ENCODE data around the gene MEIS1. TPM values are rescaled to one million over a fixed set of nuclear protein-coding genes. Genes with fewer than 3 reads are reported as not detected.

MEIS1 gene
- total RNA-seq, 6 experiments from 2014 or later, result 3.1 to 8.8 (median 4.2) TPM

DNA sequence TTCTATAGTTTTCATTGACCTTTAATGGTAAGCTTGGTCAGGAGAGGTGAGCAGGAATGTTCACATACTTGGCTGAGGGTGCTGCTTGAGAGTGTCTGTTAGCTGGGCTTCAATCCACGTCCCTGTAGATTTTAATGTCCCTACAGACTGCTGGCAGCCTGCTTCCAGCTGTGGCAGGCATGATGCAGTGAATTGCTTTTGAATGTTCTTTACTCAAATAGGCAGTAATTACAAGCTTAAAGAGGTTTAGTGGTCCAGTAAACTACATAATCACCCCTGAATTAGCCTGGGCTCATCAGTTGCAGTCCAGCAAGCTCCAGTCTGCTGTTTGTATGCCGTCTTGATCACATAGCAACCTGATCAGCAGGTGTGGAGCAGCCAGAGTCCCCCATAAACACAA is 102.1 kb downstream of the MEIS1 start:
- H3K4me3 ChIP-seq, result no peak overlapping the region
- DNase-seq, result no peak
- no peak for TF ChIP-seq POLR2A (IDR thresholded peaks at IDR 0.05)
- intact Hi-C loops (cut with DNase I), result no loop called here
- no peak overlapping the region for H3K27ac ChIP-seq
- no peaks in the 10 kb centered on the region for H3K9me3 ChIP-seq
- ATAC-seq, result no peak
- no peaks in the 10 kb centered on the region for H3K4me1 ChIP-seq
- no peaks in the 10 kb centered on the region for H3K36me3 ChIP-seq
- no peaks in the 10 kb centered on the region for H3K27me3 ChIP-seq
- WGBS (ENCODE audit: insufficient coverage, low coverage, low lambda C conversion rate, missing lambda C conversion rate), result 69% methylated on average over 2 of the region's 2 CpGs

DNA sequence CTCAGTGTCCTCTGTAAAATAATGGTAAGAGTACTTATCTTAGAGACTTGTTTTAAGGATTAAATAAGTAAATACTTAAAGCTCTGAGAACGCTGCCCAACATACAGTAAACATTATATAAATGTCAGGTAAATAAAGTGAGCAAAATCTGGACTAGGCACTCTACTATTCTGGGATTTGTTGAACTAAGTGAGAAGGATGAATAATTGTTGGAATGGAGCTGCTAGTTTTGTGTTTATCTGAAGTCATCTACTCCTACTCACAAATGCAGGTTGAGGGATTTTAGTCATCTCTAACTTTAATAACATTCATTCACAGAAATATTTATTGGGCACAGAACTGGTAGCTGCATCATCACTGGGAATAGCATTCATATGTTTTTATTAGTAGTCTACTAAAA is 103.4 kb downstream of the MEIS1 start:
- TF ChIP-seq CTCF (IDR thresholded peaks at IDR 0.05) (no peak), POLR2A (IDR thresholded peaks at IDR 0.05) (no peak)
- intact Hi-C loops (cut with DNase I), result no loop called here

DNA sequence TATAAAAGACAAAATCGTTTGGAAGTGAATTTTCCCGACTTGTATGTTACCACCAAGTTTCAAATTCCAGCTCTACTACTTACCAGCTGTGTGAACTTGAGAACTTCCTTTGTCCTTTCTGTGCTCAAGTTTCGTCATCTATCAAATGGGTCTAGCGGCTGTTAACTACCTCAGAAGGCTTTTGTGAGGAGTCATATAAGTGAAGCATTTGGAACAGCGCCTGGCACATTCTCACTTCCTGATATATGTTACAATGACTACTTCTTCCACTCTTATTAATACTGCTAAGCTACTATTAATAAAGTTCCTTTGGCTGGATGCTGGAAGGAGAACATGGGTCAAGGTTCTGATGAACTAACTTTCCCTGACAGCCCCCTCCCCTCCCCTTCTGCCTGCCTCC is 104.5 kb downstream of the MEIS1 start:
- H3K36me3 ChIP-seq, result no peaks in the 10 kb centered on the region
- WGBS (ENCODE audit: insufficient coverage, low coverage, low lambda C conversion rate, missing lambda C conversion rate), result 71% methylated on average over 5 of the region's 5 CpGs
- DNase-seq (no peak), ATAC-seq (no peak)
- H3K4me3 ChIP-seq, result no peak overlapping the region
- TF ChIP-seq POLR2A (IDR thresholded peaks at IDR 0.05) (no peak), CTCF (IDR thresholded peaks at IDR 0.05) (no peak)
- H3K9me3 ChIP-seq, result no peaks in the 10 kb centered on the region
- no peak overlapping the region for H3K27ac ChIP-seq
- no peaks in the 10 kb centered on the region for H3K27me3 ChIP-seq
- H3K4me1 ChIP-seq, result peaks cover 0 to 2% (median under 1%) of the 10 kb centered on the region in 4 donors
- intact Hi-C loops (cut with DNase I), result no loop called here

More for the DNA sequence above, 103.4 kb downstream of the MEIS1 start:
- Histone ChIP-seq H3K36me3 (no peaks in the 10 kb centered on the region), H3K4me3 (no peak overlapping the region), H3K9me3 (no peaks in the 10 kb centered on the region), H3K4me1 (no peaks in the 10 kb centered on the region), H3K27ac (no peak overlapping the region), H3K27me3 (no peaks in the 10 kb centered on the region)
- 73% methylated on average over 1 of the region's 1 CpG for WGBS (ENCODE audit: insufficient coverage, low coverage, low lambda C conversion rate, missing lambda C conversion rate)
- DNase-seq (no peak), ATAC-seq (no peak)

GRCh38 chr2:66541646-66542045 is 106.7 kb downstream of the MEIS1 start:
- Histone ChIP-seq H3K27me3 (no peaks in the 10 kb centered on the region), H3K4me3 (no peak overlapping the region), H3K36me3 (no peaks in the 10 kb centered on the region), H3K9me3 (no peaks in the 10 kb centered on the region), H3K4me1 (peaks cover 0 to 16% (median 7%) of the 10 kb centered on the region in 4 donors), H3K27ac (no peak overlapping the region)
- DNase-seq (no peak), ATAC-seq (no peak)
- 94% methylated on average over 4 of the region's 4 CpGs for WGBS (ENCODE audit: insufficient coverage, low coverage, low lambda C conversion rate, missing lambda C conversion rate)
- no peak for TF ChIP-seq POLR2A (IDR thresholded peaks at IDR 0.05)
- no peak for TF ChIP-seq CTCF (IDR thresholded peaks at IDR 0.05)
- intact Hi-C loops (cut with DNase I), result no loop called here

DNA sequence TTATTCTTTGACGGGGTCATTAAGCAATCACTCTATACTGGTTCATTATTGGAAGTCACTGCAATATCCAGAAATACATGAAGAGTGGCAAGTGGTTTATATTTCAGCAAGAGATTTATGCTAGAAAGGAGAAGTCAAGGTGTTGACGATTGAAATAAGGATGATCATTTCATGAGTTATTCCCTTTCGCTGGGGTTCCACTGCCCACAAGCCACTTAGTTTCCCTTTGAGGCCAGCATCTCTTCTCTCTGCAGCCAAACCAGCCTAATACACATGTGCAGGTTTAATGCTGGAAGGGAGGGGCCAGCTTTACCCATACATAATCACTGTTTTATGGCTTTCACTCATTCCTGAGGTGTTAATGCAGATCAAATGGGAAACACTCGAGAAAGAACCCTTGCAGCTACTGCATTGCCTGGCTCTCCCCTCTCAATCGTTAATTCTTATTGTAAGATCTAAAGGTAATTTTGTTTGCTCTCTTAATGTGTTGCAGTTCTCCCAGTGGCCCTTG is 108.4 kb downstream of the MEIS1 start:
- DNase-seq, result no peak
- peaks cover 0 to 16% (median 7%) of the 10 kb centered on the region in 4 donors for H3K4me1 ChIP-seq
- no peak for ATAC-seq
- no peaks in the 10 kb centered on the region for H3K9me3 ChIP-seq
- TF ChIP-seq POLR2A (IDR thresholded peaks at IDR 0.05) (no peak), CTCF (IDR thresholded peaks at IDR 0.05) (no peak)
- H3K36me3 ChIP-seq, result no peaks in the 10 kb centered on the region
- H3K27ac ChIP-seq, result no peak overlapping the region
- intact Hi-C loops (cut with DNase I), result no loop called here
- H3K4me3 ChIP-seq, result no peak overlapping the region
- WGBS (ENCODE audit: insufficient coverage, low coverage, low lambda C conversion rate, missing lambda C conversion rate), result 80% methylated on average over 5 of the region's 5 CpGs
- no peaks in the 10 kb centered on the region for H3K27me3 ChIP-seq
